HG03575 (cell line): ENCODE measurements around the gene TBX4.

ENCODE experiments used
- ATAC-seq: cut with Tn5 transposase; IDR thresholded peaks from one replicate; pipeline ENCODE4 v1.9.1; 2021; ENCODE audit not compliant: unreplicated experiment, insufficient number of reproducible peaks, low FRiP score; ENCODE audit errors: extremely low read depth

Gene TBX4

DNA sequence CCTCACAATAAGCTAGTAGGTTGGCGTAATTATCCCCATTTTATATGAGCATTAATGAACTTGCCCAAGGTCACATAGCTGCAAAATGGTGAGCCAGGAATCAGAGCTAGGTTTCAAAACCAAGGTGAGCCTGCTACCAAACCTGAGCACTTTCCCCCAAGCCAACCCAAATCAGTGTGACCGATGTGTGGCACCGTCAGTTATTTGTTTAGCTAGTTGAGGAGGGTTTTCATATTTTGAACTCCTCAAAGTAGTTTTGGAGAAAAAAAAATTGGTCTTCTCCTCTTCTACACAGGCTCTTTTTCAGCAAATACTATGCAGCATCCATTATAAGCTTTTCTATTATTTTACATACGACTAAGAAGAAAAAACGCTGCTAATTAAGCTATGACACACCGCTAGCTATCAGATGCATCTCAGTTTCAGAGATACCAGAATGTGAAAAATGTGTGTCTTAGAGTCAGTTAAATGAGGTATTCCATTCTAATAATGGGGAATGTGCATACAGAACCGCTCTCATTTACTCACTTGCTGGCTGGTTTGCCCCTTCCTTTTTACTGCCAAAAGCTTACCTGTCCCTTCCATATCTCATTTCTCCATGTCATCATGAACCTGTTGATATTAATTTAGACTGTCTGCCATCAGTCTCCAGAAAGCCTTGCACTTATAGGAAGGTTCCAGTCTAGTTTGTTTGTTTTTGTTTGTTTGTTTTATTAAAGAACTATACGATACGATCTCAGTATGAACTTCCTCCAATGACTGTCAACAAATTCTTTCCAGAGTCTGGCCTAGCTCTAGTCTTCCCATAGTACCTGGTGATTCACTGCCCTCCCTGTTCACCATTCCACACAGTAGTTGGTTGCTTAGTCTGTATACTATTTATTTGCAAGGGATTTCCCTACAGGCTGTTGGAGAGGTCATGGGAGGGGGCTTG is 2.2 kb upstream of the TBX4 start:
- no peak for ATAC-seq

DNA sequence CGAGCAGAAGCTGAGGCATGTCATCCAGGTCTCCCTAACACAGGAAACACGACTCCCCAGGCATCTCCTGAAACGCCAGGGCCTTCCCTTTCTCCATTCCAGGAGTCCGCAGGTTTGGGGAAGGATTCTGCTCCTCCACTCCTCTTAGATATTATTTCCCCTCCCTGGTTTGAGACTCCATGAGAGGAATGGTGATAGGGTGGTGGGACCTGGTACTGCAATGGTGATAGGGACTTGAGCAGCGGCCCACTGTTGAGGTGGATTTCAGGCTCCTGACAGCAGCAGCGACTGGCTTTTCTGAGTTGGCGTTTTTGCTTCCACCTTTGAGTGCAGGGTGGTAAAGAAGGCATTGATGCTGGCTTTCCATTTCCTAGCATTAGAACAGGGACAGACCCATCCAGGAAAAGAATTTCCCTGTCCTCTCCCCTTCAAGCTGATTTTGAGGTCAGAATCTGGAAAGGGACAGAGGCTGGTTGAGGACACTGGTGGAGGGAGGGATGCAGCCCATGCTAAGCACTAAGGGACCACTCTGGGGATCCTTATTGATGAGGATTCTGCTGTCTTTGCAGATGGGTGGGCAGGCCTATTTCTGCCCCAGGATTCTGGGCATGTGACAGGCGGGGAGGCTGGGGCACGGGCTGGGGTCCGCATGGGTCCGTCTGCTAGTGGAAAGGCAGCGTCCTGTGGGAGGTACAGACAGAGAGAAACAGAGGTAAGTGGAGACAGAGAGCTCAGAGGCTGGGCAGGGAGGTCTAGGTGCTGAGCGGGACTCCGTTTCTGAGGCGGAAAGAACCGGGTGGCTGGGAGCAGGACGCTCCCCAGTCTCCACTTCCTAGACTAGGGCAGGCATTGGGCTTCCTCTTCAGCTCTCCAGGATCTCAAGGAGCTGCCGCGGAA is 1.3 kb upstream of the TBX4 start:
- ATAC-seq: no peak

DNA sequence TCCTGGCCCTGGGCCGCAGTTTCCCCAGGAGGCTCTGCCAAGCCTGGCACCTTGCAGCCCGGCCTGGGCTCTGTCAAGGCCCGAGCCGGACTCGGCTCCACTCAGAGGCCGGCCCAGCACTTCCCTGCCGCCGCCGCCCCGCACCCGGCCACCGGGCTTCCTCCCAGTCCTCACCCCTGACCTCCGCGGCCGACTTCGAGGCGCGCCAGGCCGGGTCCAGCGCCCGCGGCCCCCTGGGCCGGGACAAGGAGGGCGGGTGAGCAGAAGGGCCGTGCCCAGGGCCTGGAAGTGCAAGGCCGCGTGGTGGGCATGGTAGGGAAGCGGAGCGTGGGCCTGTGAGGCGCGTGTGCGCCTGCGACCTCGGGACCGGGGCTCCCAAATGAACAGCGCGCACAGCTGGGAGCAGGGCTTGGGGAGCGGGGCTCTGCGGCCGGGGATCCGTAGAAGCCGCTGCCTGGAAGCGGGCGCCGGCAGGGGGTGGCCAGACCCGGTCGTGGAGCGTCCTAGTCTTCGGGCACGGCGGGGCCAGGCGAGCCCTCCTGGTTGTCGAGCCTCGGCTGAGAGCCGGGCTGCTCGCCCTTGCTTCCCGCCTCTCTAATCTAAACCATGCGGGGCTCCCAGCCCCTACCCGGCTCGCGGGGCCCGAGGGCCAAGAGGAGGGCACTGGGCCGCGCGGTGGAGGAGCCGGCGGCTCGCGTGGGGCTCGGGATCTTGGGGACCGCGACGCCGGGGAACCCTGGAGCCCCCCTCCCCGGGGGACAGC is 503 bp upstream of the TBX4 start:
- no peak for ATAC-seq

DNA sequence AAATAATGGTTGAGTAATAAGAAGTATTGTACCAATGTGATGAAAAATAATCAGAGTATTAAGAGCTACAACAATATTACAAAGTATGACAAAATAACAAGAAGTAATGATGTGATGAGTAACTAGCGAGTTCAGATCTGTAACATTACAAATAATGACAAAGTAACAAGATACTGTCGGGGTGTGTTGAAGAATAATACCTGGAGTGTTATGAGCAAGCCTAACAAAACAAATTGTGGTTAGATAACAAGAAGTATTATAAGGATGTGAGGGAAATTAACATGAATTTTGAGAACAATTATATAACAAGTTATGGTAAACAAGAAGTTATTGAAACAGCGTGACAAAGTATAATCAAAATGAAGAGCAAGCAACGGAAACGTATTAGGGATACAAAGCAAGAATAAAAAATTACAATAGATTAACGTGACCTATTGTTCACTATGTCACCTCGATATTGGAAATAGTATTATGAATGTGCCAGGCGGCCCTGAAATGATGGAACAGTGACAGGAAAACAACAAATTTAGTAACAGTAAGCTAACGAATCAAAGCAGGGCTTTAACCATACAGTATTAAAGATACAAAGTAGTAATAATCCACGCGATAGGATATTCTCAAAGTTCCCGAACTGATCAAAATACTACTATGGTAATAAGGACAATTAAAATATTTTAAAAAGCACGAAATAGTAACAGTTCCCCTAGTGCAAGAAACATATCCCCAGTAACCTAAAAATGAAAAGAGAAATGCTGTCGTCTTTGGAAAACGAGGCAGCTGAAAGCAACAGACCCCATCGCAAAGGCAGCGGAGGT is 1.6 kb downstream of the TBX4 start:
- no peak for ATAC-seq

DNA sequence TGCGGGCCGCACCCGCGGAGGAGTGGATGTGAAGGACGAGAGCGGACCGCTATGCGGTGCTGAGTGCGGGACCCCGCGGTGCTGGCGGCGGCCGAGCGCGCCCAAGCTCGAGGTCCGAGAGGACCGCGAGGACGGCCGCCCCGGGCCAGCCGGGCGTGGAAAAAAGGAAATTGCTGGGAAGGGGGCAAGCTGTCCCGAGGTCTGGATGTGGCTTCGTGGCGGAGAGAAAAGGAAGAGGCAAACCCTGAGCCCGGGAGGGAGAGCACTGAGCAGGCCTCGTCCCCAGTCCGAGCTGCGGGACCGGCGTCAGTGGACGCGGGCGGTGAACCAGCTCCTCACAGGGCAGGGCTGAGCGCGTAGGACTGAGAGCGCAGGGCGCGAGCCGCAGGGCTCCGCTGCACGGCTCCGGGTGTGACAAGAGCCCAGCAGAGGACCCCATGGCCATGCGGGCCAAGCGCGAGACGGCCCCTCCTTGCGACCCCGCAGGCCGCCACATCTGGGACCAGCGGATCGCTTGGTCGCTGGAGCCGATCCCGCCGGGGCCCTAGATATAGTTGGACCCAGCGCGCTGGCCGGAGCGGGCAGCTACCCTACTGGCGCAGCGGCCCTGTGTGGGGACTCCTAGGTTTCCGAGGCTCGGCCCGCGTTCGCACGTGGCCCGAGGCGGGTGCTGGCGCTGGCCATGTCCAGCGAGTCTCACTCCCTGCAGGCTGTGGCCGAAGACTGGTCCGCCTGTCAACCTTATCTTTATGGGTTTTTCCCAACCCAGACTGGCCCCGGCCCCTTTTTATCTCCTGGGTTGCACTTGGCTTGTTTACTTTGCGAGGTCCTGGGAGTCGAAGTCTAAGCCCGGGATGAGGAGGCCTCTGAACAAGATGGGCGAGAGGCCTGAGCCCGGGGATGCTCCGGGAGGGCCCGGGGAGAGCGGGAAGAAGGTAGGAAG is 2.4 kb downstream of the TBX4 start:
- ATAC-seq: no peak

DNA sequence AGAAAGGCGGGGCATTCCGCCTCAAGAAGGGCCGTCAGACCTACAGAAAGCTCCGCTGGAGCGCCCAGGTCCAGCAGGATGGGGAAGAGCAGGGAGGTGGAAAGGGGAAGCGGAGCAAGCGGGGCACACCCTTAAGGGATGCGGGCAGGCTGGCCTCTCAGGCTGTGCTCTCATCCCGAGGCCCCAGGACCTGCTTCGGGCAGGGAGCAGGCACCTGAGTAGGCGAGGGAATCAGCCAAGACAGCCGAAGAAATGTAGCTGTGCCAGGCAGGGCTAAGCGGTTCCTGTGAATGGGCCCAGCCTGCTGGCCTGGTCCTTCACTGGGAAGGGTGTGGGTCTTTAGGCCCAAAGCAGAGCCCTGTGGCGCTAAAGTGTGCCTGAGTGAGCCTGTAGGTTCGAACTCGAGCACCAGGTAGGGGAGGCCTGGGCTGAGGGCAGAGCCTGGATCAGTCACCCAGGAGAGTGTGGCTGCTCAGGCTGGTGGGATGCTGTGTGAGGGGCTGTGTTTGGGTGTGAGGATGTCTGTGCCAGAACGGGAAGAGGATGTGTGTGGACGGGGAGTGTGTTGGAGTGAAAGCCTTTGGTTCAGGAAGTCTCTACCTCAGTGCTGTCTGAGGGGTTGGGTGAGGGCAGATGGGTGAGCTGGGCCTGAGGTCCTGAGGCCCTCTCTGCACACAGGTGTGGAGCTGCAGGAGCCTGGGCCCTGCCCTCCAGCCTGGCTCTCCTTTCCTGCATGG is 3.3 kb downstream of the TBX4 start:
- ATAC-seq: no peak

DNA sequence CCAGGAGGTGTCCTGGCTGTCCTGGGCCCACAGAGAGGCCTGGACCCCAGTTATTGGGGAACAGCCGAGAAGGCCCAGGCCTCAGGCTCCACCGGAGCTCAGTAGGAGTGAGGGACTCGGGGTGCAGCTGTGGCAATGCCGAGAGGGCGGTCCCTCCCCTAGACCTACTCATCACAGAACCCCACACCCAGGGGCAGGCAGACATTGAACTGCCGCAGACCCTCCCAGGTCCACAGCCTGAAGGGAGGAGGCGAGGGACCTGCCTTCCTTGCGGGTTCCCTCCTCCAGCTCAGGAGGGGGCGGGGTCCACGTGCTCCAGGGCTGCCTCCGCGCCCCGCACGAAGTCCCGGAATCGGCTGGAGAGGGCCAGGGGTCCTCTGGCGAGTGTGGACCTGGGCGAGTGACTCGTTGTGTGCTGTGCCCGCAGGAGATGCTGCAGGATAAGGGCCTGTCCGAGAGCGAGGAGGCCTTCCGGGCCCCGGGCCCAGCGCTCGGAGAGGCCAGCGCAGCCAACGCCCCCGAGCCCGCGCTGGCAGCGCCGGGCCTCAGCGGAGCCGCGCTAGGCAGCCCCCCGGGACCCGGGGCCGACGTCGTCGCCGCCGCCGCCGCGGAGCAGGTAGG is 3.9 kb downstream of the TBX4 start:
- no peak for ATAC-seq

DNA sequence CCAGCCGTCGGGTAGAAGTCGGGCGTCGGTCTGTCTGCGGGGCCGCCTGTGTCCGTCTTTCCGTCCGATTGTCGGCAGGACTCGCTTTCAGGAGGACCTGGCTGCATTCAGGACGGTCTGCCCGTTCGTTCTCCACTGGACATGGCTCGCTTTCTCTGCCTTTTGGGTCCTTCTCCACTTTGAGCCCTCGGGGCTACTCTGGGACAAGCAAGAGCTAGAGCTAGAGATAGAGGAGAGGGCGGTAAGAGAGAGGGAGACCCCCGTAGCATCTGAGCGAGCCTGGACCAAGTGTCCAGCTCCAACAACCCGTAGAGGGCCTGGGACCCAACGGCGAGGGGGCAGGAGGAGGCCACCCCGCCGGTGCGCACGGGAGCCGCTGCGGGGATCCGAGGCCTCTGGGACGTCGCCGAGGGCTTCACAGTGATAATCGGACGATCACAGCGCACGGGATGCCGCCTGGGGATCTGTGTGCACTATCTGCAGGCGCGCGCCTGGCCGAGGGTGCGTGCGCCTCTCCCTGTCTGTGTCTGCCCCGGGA is 4.5 kb downstream of the TBX4 start:
- ATAC-seq: no peak

DNA sequence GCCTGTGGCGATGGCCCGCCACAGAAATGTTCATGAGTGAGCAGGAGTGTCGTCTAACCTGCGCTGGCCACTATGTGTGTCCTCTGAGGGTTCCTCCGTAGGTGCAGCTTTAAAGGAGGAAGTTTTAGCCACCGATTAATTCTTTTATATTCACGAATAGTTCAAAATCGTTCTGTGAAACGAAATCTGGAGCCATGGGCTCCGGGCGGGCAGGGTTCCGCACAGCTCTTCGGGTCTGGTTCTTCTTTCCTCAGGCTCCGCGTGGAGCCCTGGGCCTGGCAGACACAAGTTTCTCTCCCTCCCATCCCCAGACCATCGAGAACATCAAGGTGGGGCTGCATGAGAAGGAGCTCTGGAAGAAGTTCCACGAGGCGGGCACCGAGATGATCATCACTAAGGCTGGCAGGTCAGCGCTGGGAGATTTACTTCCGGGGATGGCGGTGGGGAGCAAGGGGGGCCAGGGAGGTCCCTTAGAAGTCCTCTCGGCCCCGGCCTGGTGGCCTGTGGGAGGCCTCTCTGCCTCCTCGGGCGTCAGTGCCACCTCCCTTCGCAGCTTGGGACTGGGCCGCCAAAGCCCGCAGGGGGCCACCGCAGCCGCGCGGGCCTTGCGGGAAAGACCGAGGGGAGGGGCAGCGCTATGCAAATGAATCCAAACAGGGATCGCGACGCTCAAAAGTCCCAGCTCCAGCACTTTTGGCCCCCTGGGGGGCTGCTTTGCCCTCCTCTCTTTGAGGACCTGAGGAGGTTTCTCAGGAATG is 5.2 kb downstream of the TBX4 start:
- no peak for ATAC-seq

DNA sequence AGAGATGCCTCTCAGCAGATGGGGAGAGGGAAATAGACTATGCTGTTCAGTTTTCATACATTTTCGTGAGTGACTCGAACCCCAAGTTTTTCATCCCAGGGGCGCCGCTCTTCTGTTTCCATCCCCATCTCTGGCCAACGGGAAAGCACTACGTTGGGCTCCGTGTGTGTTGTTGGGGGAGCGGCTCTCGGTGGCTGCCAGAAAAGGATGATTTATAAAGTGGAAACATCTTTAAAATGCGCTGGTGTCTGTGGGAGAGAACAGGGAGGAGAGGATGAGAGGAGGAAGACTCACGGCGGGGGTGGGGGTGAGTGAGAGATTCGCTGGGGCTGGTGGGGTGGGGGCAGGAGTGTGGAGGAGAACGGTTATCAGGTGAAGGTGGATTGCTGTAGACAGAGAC is 5.8 kb downstream of the TBX4 start:
- ATAC-seq: no peak

DNA sequence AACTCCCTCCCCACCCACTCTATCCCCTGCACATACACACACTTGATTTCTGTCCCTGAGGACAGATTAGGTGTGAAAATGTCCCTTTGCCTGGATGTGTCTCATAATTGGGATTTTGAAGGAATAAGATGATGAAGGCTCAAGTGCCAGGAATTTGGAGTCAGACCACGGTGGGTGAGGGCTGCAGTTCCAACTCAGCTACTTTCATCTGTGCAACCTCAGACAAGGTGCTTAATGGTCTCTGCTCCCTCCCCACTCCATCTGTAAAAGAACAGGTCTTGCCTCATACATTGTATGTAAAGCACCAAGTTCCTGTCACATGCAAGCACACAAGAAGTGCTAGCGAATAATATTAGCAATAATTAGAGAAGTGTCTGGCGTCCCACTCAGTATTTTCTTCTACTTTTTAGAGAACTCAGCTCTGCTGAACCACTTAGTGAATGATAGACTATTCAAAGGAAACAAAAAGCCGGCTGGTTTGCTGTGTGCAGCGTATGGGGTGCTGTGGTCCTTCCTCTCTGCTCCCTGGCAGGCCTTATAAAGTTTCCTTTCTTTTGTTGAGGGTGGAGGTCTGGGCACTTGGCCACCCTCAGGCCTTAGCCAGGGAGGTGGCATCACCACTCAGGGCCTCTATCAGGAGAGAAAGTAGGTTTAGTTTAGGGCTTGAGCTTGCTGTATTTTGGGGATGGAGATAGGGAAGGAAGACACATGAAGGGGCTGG is 6.4 kb downstream of the TBX4 start:
- ATAC-seq: no peak

DNA sequence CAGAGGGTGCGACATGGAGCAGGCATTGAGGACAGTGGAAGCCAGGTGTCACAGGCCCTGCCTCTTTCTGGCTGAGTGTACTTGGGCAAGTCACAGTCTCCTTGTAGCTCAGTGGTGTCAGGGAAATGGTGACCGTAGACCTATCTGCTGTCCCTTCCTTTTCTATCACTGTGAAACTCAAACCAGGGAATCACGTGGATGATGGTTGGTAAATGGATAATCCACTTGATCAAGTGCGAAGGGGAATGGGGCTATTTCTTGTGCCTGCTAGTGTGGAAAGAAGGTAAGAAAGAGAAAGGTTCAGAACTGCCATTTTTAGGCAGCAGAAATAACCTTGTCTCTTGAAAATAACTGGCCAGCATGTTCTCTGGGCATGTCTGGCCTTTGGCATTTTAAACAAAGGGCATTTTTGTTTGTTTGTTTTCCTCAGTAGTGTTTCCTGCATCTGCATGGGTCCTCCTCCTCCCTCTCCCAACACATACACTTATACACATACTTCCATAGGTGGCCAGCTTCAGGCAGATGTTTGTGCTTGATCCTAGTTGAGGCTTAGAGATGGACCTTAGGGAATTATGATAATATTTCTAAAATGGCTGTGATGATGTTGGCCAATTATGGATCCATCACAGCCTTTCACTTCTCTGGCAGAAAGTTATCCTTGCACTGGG is 7.1 kb downstream of the TBX4 start:
- no peak for ATAC-seq

DNA sequence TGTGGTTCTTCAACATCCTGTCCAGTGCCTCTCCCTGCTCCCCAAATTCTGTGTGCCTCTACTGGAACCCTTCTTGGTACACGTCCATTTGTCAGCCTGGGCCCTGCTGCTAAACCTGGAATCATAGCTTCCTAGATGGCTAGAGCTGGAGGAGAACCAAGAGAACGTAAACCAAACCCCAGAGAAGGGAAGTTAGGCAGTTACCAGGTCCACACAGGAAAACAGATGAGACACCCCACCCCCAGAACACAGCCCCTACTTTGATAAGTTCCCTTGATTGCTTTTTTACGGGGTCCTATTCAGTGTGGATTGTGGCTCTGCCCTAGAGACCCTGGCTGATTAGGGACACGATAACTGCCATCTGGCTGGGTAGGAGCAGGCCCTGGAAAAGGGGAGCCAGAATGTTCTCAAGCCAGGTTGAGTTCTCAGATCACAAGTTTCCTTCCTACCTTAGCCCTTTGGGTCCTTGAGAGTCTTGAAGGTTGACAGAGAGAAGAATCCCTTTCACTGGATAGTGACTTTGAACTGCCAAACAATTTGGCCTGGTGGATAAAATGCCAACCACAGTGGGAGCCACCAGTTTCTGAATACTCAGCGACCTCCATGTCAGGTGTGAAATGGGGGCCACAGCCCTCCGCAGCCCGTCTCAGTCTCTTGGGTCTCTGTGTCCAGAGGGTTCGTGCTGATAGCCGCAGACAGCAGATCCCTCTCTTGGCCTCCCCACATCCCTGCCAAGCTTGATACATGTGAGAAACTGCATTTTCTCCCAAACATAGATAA is 7.9 kb downstream of the TBX4 start:
- no peak for ATAC-seq
